Ectodermal cell (in vitro differentiated cells): ENCODE results near the gene SEMA3C. TPM values are rescaled to one million over a fixed set of nuclear protein-coding genes. Genes with fewer than 3 reads are reported as not detected.

Source experiments
- H3K27ac ChIP-seq: 2 replicates; pipeline ENCODE4 v1.7.0; 2013; ENCODE audit warnings: mild to moderate bottlenecking, low read depth, low read length; ENCODE audit not compliant: insufficient read depth, poor library complexity, severe bottlenecking
- H3K27me3 ChIP-seq: 2 replicates; pipeline ENCODE4 v1.7.0; 2013; ENCODE audit warnings: mild to moderate bottlenecking, low read length; ENCODE audit not compliant: insufficient read depth, control insufficient read depth, poor library complexity, severe bottlenecking
- H3K36me3 ChIP-seq: one replicate; pipeline ENCODE4 v1.7.0; 2013; ENCODE audit warnings: low read length; ENCODE audit not compliant: control insufficient read depth, insufficient read depth
- H3K4me1 ChIP-seq: one replicate; pipeline ENCODE4 v1.7.0; 2013; ENCODE audit warnings: low read length; ENCODE audit not compliant: control insufficient read depth, insufficient read depth
- H3K4me3 ChIP-seq: 2 replicates; pipeline ENCODE4 v1.7.0; 2013; ENCODE audit warnings: low read depth, low read length, control low read depth; ENCODE audit not compliant: insufficient read depth
- H3K9me3 ChIP-seq: 2 replicates; pipeline ENCODE4 v1.7.0; 2013; ENCODE audit warnings: mild to moderate bottlenecking, low read length, moderate library complexity; ENCODE audit not compliant: control insufficient read depth
- WGBS, 2 experiments: methylation state at CpG; one replicate each; pipeline ENCODE4 v1.1.7; 2013; ENCODE audit warnings: missing lambda C conversion rate in 2 of 2; 5-methylcytosine and 5-hydroxymethylcytosine counted together
- polyA plus RNA-seq, 4 experiments: library from polyadenylated mRNA; stranded (reverse); fragments of 50-300 nt; gene quantifications; one replicate each; pipeline ENCODE4 v1.2.3, GENCODE V29; 2013

SEMA3C gene
- 21.9 TPM for polyA plus RNA-seq (2013, experiment 1 of 4)
- 15.9 TPM for polyA plus RNA-seq (2013, experiment 2 of 4)
- polyA plus RNA-seq (2013, experiment 3 of 4), result 23.5 TPM
- polyA plus RNA-seq (2013, experiment 4 of 4), result 25.2 TPM

DNA sequence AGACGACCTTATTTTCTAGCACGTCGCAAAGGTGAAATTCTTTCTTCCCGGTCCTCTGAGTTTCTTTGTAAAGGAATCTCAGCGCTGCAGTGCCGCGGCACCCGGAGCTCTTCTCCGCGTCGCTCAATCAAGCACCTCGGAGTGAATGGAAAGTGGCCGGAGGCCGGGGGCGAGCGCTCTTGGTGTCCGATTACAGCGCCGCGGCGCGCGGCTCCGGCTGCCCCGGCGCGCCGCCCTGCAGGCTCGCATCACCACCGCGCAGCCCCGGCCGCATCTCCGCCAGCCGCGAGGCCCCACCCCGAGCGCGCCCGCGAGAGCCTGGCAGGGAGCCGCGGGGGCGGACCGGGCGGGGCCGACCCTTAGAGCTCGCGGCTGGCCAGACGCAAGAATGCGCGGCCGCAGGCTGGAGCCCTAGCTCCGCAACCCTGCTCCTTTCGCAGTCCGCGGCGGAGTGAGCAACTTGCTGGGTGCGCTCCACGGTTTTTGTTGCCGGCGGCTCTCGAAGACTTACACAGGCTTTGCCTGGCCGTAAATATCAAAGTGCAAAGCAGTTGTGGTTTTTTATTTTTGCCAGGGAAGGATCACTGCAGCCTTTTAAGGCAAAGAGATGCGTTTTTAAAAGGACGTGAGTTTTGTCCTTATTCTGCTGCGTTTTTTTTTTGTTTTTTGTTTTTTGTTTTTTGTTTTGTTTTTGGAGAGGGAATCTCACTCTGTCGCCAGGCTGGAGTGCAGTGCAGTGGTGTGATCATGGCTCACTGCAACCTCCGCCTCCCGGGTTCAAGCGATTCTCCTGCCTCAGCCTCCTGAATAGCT is at the start of gene SEMA3C:
TSS of gene SEMA3C (minus strand) at position 143 of the 813 bp plus-strand sequence. CDS start 2,270 bp downstream, outside the sequence.
- WGBS, 2 experiments, result 4% methylated on average over 71 of the region's 71 CpGs
- no peaks in the 10 kb centered on the region for H3K4me1 ChIP-seq

GRCh38 chr7:80968606-80969005 is 49.8 kb upstream of the SEMA3C start:
- Histone ChIP-seq H3K4me3 (no peak overlapping the region), H3K4me1 (no peaks in the 10 kb centered on the region), H3K27me3 (no peaks in the 10 kb centered on the region), H3K9me3 (no peaks in the 10 kb centered on the region), H3K36me3 (no peaks in the 10 kb centered on the region), H3K27ac (no peak overlapping the region)
- WGBS, 2 experiments, result 94 to 100% methylated on average over 2 of the region's 2 CpGs

More for the DNA sequence above, at the start of gene SEMA3C:
- no peaks in the 10 kb centered on the region for H3K9me3 ChIP-seq
- peak within 1 kb of the TSS; percentile 63 for H3K4me3 ChIP-seq
- H3K27me3 ChIP-seq, result no peaks in the 10 kb centered on the region
- H3K36me3 ChIP-seq, result no peaks in the 10 kb centered on the region
- peak within 1 kb of the TSS; percentile 85 for H3K27ac ChIP-seq

GRCh38 chr7:80967917-80968297 is 49.1 kb upstream of the SEMA3C start:
- H3K9me3 ChIP-seq, result no peaks in the 10 kb centered on the region
- no peaks in the 10 kb centered on the region for H3K4me1 ChIP-seq
- no peaks in the 10 kb centered on the region for H3K27me3 ChIP-seq
- no peaks in the 10 kb centered on the region for H3K36me3 ChIP-seq
- no peak overlapping the region for H3K4me3 ChIP-seq
- no peak overlapping the region for H3K27ac ChIP-seq
- 93 to 94% methylated on average over 4 to 5 of the region's 5 CpGs for WGBS, 2 experiments

DNA sequence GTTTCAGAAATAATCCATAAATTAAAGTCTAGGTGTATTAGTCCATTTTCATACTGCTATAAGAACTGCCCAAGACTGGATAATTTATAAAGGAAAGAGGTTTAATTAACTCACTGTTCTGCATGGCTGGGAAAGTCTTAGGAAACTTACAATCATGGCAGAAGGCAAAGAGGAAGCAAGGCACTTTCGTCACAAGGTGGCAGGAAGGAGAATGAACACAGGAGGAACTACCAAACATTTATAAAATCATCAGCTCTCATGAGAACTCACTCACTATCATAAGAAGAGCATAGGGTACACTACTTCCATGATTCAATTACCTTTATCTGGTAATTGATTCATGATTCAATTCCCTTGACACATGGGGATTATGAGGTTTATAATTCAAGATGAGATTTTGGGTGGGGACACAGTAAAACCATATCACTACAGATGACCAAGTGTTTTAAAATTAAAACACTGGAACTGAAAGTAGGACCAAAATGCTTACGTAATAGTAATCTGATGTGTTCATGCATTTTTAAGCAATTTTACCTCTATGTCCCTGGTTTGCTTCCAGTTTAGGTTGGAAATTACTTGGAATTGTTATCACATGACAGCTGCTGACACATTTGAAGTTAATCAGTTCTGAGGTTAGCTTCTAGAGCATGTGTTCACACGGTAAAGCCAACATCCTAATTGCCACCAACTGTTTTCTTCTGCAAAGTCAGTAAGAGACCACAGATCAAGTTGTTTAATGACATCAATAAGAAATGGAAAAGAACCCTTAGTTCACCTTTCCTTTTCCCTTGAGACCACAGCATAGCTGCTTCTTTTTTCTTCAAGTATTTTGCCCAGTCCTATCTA is 48.4 kb upstream of the SEMA3C start:
- Histone ChIP-seq H3K27me3 (no peaks in the 10 kb centered on the region), H3K4me3 (no peak overlapping the region), H3K9me3 (no peaks in the 10 kb centered on the region), H3K36me3 (no peaks in the 10 kb centered on the region), H3K4me1 (no peaks in the 10 kb centered on the region), H3K27ac (no peak overlapping the region)
- WGBS, 2 experiments, result 94 to 95% methylated on average over 3 of the region's 3 CpGs

- Histone ChIP-seq H3K4me3 (no peak overlapping the region), H3K9me3 (no peaks in the 10 kb centered on the region), H3K4me1 (no peaks in the 10 kb centered on the region)
Measured at GRCh38 chr7:80960244-80960795, 41.5 kb upstream of the SEMA3C start.

DNA sequence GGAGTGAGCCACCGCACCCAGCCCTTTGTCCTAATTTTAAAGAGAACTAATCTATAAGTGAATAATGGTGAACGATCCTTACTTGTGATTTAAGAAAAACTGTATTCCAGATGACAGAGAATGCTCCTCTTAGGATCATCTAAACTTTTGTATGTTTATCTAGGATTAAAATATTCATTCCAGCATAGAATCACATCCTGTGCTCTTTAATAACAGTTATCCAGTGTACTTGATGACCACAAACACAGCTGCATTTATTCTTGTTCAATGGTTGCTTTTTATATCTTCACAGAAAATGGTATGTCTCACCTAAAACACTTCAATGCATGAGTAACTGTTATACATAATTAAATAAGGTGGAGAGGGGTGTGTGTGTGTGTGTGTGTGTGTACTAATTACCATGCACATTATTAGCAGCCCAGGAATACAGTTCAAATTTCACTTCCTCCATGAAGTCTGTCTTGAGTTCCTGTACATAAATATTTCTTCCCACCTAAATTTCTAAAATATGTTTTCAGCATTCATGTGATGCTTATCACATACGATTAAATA is 38.5 kb upstream of the SEMA3C start:
- Histone ChIP-seq H3K4me3 (no peak overlapping the region), H3K27ac (no peak overlapping the region), H3K36me3 (no peaks in the 10 kb centered on the region), H3K27me3 (no peaks in the 10 kb centered on the region), H3K4me1 (no peaks in the 10 kb centered on the region), H3K9me3 (no peaks in the 10 kb centered on the region)
- WGBS, 2 experiments, result 96 to 98% methylated on average over 3 of the region's 3 CpGs

More at GRCh38 chr7:80960244-80960795, 41.5 kb upstream of the SEMA3C start:
- no peak overlapping the region for H3K27ac ChIP-seq
- H3K27me3 ChIP-seq, result no peaks in the 10 kb centered on the region
- H3K36me3 ChIP-seq, result no peaks in the 10 kb centered on the region
- 91 to 96% methylated on average over 2 of the region's 2 CpGs for WGBS, 2 experiments

DNA sequence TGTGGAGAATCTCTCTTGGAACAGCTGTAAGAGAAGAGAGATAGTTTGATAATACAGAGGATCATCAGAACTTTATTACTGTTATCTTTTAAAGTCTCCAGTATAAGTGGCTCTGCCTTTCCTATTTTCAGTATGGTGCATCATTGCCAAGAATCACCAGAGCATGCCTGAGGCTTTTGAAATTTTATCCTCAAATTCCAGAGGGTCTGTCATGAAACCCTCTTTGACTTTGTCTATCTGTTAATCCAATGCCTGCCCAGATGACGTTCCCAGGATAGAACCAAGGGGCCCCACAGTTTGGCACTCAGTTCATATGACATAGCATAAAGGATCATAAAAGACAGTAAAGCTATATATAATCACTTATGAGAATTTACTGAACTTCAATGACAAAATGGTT is 35.3 kb upstream of the SEMA3C start:
- 88 to 89% methylated on average over 1 of the region's 1 CpG for WGBS, 2 experiments
- Histone ChIP-seq H3K27ac (no peak overlapping the region), H3K36me3 (no peaks in the 10 kb centered on the region), H3K4me1 (no peaks in the 10 kb centered on the region), H3K4me3 (no peak overlapping the region), H3K27me3 (no peaks in the 10 kb centered on the region), H3K9me3 (no peaks in the 10 kb centered on the region)

- 81 to 89% methylated on average over 2 of the region's 2 CpGs for WGBS, 2 experiments
- H3K27ac ChIP-seq, result no peak overlapping the region
Measured at GRCh38 chr7:80950550-80950967, 31.7 kb upstream of the SEMA3C start.

DNA sequence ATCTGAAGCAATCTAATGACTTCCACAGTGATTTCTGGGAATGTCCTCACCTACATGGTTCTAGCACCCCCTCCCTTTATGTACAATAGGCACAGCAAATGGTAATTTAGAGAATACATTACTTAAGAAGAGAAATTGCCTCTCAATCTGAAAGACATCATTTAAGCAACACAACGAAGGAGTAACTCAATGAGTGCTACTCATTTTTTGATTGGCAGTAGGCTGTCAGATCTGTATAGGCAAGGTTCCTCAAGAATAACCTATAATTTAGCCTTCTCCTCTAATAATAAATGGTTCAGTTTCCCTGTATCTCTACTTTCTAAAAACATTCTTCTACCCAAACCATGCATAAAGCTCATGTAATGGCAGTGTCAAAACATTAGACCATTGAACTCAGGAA is 30.6 kb upstream of the SEMA3C start:
- Histone ChIP-seq H3K27ac (no peak overlapping the region), H3K4me1 (no peaks in the 10 kb centered on the region), H3K36me3 (no peaks in the 10 kb centered on the region), H3K4me3 (no peak overlapping the region), H3K27me3 (no peaks in the 10 kb centered on the region), H3K9me3 (no peaks in the 10 kb centered on the region)
- 87 to 91% methylated on average over 1 of the region's 1 CpG for WGBS, 2 experiments

More at GRCh38 chr7:80950550-80950967, 31.7 kb upstream of the SEMA3C start:
- Histone ChIP-seq H3K36me3 (no peaks in the 10 kb centered on the region), H3K9me3 (no peaks in the 10 kb centered on the region), H3K4me3 (no peak overlapping the region), H3K27me3 (no peaks in the 10 kb centered on the region), H3K4me1 (no peaks in the 10 kb centered on the region)
